Tibial nerve (tissue), 4 donors: ENCODE data around the gene PCK2.

Experiments
- CTCF ChIP-seq, 5 experiments: fragments of 200-600 bp in 3 of 5; fragments of 450-650 bp in 2 of 5; sonication (generic) in 3 of 5; IDR thresholded peaks; one replicate each; pipeline ENCODE4 v1.5.1; 2016 to 2019; ENCODE audit warnings: antibody characterized with exemption in 5 of 5, mild to moderate bottlenecking in 3 of 5, moderate library complexity in 2 of 5
- EP300 ChIP-seq, 2 donors: sonication (generic); formaldehyde crosslinking; IDR thresholded peaks; one replicate each; pipeline ENCODE4 v1.6.1; 2017; ENCODE audit warnings: antibody characterized with exemption in 2 of 2, mild to moderate bottlenecking in 1 of 2
- POLR2A ChIP-seq, 2 donors: fragments of 450-650 bp; IDR thresholded peaks; one replicate each; pipeline ENCODE4 v1.6.1; 2017; ENCODE audit warnings: antibody characterized with exemption in 2 of 2, mild to moderate bottlenecking in 2 of 2, moderate library complexity in 2 of 2

DNA sequence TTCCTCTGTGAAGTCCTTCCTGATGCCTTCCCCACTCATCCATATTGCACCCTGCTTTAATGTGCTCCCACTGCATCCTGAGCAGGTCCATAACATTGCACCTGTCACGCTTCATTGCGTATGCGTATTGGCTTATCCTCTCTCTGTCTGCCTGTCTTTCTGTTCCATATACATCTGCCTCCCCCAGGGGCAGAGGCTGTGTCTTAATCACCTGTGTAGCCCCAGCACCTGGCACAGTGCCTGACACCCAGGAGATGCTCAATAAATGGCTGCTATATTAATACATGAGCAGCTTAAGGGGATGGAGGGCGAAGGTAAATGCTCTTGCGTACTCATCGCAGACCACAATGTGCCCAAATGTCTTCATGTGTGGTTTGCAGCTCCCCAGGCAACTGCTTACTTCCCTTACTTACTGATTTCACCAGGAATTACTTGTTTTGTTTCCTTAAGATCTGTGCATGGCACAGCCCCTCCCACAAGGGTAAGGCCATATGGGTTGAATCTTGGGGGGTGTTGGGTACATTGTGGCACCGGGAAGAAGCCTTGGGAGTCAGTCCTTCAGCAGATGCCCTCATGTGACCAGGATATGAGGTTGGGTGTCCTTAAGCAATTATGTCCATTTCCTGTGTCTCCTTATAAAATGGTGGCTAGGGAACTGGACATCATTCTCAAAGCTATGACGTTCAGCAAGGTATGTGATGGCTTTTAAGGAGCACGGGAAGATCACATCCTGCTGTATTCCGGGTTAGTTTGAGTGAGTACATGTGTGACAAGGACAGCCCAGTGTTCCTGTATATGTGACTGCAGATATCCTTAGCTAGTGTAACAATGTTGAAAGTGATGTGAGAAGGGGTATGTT, 23.6 kb upstream of the PCK2 start:
- TF ChIP-seq POLR2A (IDR thresholded peaks at IDR 0.05) (no peak), CTCF (IDR thresholded peaks at IDR 0.05) (no peak), EP300 (IDR thresholded peaks at IDR 0.05) (no peak)
